PC-3 (cell line): ENCODE results near the gene TNNT1. TPM values are rescaled to one million over a fixed set of nuclear protein-coding genes. Genes with fewer than 3 reads are reported as not detected.

Source experiments
- ATAC-seq: fragments of 200-7000 bp; cut with Tn5 transposase; 2 replicates; pipeline ENCODE4 v1.9.1; 2020; ENCODE audit warnings: mild to moderate bottlenecking, moderate library complexity
- BruUV-seq: library from RNA; stranded (reverse); fragments of 400-500 nt; replicated peaks from 2 replicates; lab custom pipeline; 2021; lab: Mats Ljungman, UMichigan
- CTCF ChIA-PET: fragments of 300-600 bp; sonication (Branson Sonifier 250); formaldehyde crosslinking; loops from one replicate; lab custom pipeline; 2022; ENCODE audit warnings: antibody characterized with exemption; lab: Charles Lee
- POLR2A ChIA-PET: fragments of 300-600 bp; sonication (Branson Sonifier 250); formaldehyde crosslinking; loops from one replicate; lab custom pipeline; 2022; ENCODE audit warnings: antibody characterized with exemption; ENCODE audit not compliant: unreplicated experiment; lab: Charles Lee
- DNase-seq: peaks from one replicate; pipeline ENCODE4 v3.0.0-alpha.2; 2015
- H2AFZ ChIP-seq: fragments of 300-600 bp; sonication (generic); 2 replicates; pipeline ENCODE4 v1.6.0; 2016; ENCODE audit warnings: antibody characterized with exemption, low read length
- H3F3A ChIP-seq: fragments of 300-600 bp; sonication (generic); one replicate; pipeline ENCODE4 v1.6.0; 2017; ENCODE audit warnings: antibody characterized with exemption, low read length, control low read depth, mild to moderate bottlenecking; ENCODE audit not compliant: unreplicated experiment
- H3K27ac ChIP-seq: fragments of 300-600 bp; sonication (generic); 2 replicates; pipeline ENCODE4 v1.5.1; 2016; ENCODE audit warnings: mild to moderate bottlenecking, low read length
- H3K27me3 ChIP-seq: fragments of 300-600 bp; sonication (generic); 2 replicates; pipeline ENCODE4 v1.6.1; 2016; ENCODE audit warnings: low read length, mixed read lengths
- H3K36me3 ChIP-seq: fragments of 300-600 bp; sonication (generic); 2 replicates; pipeline ENCODE4 v1.6.1; 2016; ENCODE audit warnings: low read depth, mixed run types, low read length, mixed read lengths
- H3K4me1 ChIP-seq: fragments of 300-600 bp; sonication (generic); 2 replicates; pipeline ENCODE4 v1.5.1; 2016; ENCODE audit warnings: low read length; ENCODE audit not compliant: insufficient read depth
- H3K4me2 ChIP-seq: fragments of 300-600 bp; sonication (generic); 2 replicates; pipeline ENCODE4 v1.6.0; 2016; ENCODE audit warnings: low read length
- H3K4me3 ChIP-seq: fragments of 300-600 bp; sonication (generic); 2 replicates; pipeline ENCODE4 v1.5.1; 2016; ENCODE audit warnings: mild to moderate bottlenecking, low read length, mixed read lengths
- H3K79me2 ChIP-seq: fragments of 300-600 bp; sonication (generic); 2 replicates; pipeline ENCODE4 v1.6.1; 2017; ENCODE audit warnings: low read length, mixed read lengths
- H3K9ac ChIP-seq: fragments of 300-600 bp; sonication (generic); 2 replicates; pipeline ENCODE4 v1.6.0; 2016; ENCODE audit warnings: mild to moderate bottlenecking, low read length
- H3K9me2 ChIP-seq: fragments of 300-600 bp; sonication (generic); replicated peaks from 2 replicates; pipeline ENCODE4 v1.6.1; 2016; ENCODE audit warnings: mixed run types, low read length, mixed read lengths
- H3K9me3 ChIP-seq: fragments of 300-600 bp; sonication (generic); 2 replicates; pipeline ENCODE4 v1.6.1; 2016; ENCODE audit warnings: low read length, mixed read lengths
- H4K20me1 ChIP-seq: fragments of 300-600 bp; sonication (generic); 2 replicates; pipeline ENCODE4 v1.6.1; 2016; ENCODE audit warnings: low read length, mixed read lengths
- CTCF ChIP-seq: fragments of 300-600 bp; sonication (generic); conservative IDR thresholded peaks from 2 replicates; pipeline ENCODE4 v1.5.1; 2017; ENCODE audit warnings: antibody characterized with exemption, low read depth, mild to moderate bottlenecking, low read length
- EZH2 ChIP-seq: fragments of 300-600 bp; sonication (generic); IDR thresholded peaks from one replicate; pipeline ENCODE4 v1.6.1; 2017; ENCODE audit warnings: antibody characterized with exemption, mild to moderate bottlenecking, low read length; ENCODE audit not compliant: unreplicated experiment
- EZH2phosphoT487 ChIP-seq: fragments of 300-600 bp; sonication (generic); IDR thresholded peaks from 2 replicates; pipeline ENCODE4 v1.6.1; 2018; ENCODE audit warnings: mild to moderate bottlenecking, antibody characterized with exemption, low read length, borderline replicate concordance
- intact Hi-C: fragments of 100-400 bp; cut with micrococcal nuclease; formaldehyde crosslinking; loops from 2 replicates; pipeline ENCODE4 v1.9.0; 2023
- total RNA-seq: library from RNA; depleted of rRNA; stranded (reverse); fragments of >200 nt; gene quantifications from 2 replicates; pipeline ENCODE4 v1.2.3, GENCODE V29; 2014

TNNT1 gene
- total RNA-seq, 1 experiment from 2014 or later = 266 TPM

GRCh38 chr19:55146705-55147273, 2.2 kb downstream of the TNNT1 start:
- Histone ChIP-seq H3K4me2 (peak overlapping the region; percentile 94), H3K9ac (peak overlapping the region; percentile 51)

GRCh38 chr19:55146078-55146704, 2.8 kb downstream of the TNNT1 start:
- no peaks in the 10 kb centered on the region for H3K27me3 ChIP-seq
- peak overlapping the region; percentile 96 for H2AFZ ChIP-seq
- H3K9me2 ChIP-seq = no peaks in the 10 kb centered on the region
- DNase-seq (peak; percentile 81), ATAC-seq (peak; percentile 61)
- no peaks in the 10 kb centered on the region for H3K9me3 ChIP-seq
- ChIA-PET CTCF (interaction anchor here (0.5 to 2.1 kb wide), 11 partner anchors 10 to 680 kb away, joined by 3 to 25 read pairs (median 5); partner anchors contain the start of gene DNAAF3), POLR2A (interaction anchor here (0.7 kb wide), 1 partner anchor 13 kb away, joined by 5 read pairs; no protein-coding TSS in a partner anchor)
- BruUV-seq = no TSS peak
- no peaks in the 10 kb centered on the region for H3F3A ChIP-seq
- H3K36me3 ChIP-seq = no peaks in the 10 kb centered on the region
- H3K4me1 ChIP-seq = peaks cover 6% of the 10 kb centered on the region; the same call in 1 of the 2 replicates
- peak overlapping the region; percentile 33; the same call in 1 of the 2 replicates for H3K27ac ChIP-seq
- intact Hi-C loops = loop anchor here (1.0 kb wide), 1 partner anchor 14 kb away; no protein-coding TSS in a partner anchor
- TF ChIP-seq EZH2 (no peak), CTCF (peak; percentile 91)
- peak overlapping the region; percentile 51 for H3K9ac ChIP-seq
- H3K4me2 ChIP-seq = peak overlapping the region; percentile 94
- 0 out of 2 replicates have a peak, but pooled peaks cover 3% of the 10 kb centered on the region for H3K79me2 ChIP-seq
- peak overlapping the region; percentile 76 for H3K4me3 ChIP-seq
- no peaks in the 10 kb centered on the region for H4K20me1 ChIP-seq

More at GRCh38 chr19:55146705-55147273, 2.2 kb downstream of the TNNT1 start:
- Histone ChIP-seq H3K27ac (peak overlapping the region; percentile 33), H3F3A (no peaks in the 10 kb centered on the region), H3K36me3 (no peaks in the 10 kb centered on the region), H3K27me3 (no peaks in the 10 kb centered on the region), H3K4me3 (peak overlapping the region; percentile 76), H3K4me1 (peaks cover 6% of the 10 kb centered on the region; the same call in 1 of the 2 replicates), H4K20me1 (no peaks in the 10 kb centered on the region), H3K9me2 (no peaks in the 10 kb centered on the region), H2AFZ (peak overlapping the region; percentile 96), H3K9me3 (no peaks in the 10 kb centered on the region), H3K79me2 (0 out of 2 replicates have a peak, but pooled peaks cover 3% of the 10 kb centered on the region)
- TF ChIP-seq EZH2 (no peak), EZH2phosphoT487 (no peak), CTCF (no peak)
- BruUV-seq = no TSS peak
- ATAC-seq (peak; percentile 94), DNase-seq (peak; percentile 84)
- ChIA-PET CTCF (interaction anchor here (0.5 to 2.1 kb wide), 11 partner anchors 10 to 681 kb away, joined by 3 to 25 read pairs (median 5); partner anchors contain the start of gene DNAAF3), POLR2A (interaction anchor here (0.6 to 0.7 kb wide), 2 partner anchors 12 to 107 kb away, joined by 3 to 5 read pairs; no protein-coding TSS in a partner anchor)
- intact Hi-C loops = loop anchor here (1.0 kb wide), 1 partner anchor 14 kb away; no protein-coding TSS in a partner anchor
